Fibroblast of lung (primary cell): ENCODE data around the gene RBFOX1.

ENCODE experiments used
- EZH2 ChIP-seq: IDR thresholded peaks from 2 replicates; pipeline ENCODE4 v1.5.1; 2012; ENCODE audit warnings: low read length, control low read depth, mild to moderate bottlenecking; ENCODE audit errors: missing control alignments
- TF ChIP-seq, protein P1 (sequence below), 2 donors: IDR thresholded peaks in 1 of 2; conservative IDR thresholded peaks in 1 of 2; 1 replicate in 1 of 2; 2 replicates in 1 of 2; pipeline ENCODE4 v1.5.1; 2011 to 2012; ENCODE audit warnings: low read length in 2 of 2, control low read depth in 1 of 2, inconsistent platforms in 1 of 2, low read depth in 1 of 2, mild to moderate bottlenecking in 1 of 2

DNA sequence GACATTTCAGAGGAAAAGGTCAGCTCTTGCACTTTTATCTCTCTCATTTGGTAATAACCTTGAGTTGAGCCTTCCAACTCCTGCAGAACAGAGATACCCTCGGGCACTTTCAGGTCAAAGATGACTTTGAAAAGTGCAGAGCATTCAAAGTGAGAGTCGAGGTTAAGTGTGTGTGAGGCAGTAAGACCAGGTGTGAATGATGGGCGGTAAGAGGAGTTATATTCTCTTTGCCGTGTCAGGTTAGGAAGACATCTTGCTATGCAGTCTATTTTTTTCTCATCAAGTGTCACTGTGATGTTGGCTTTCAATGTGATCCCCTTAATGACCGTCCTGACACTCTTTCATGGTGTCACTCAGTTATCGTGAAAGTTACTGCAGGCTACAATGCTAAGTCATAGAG, 248.5 kb downstream of the RBFOX1 start:
- no peak for TF ChIP-seq EZH2
- TF ChIP-seq, protein P1, sequence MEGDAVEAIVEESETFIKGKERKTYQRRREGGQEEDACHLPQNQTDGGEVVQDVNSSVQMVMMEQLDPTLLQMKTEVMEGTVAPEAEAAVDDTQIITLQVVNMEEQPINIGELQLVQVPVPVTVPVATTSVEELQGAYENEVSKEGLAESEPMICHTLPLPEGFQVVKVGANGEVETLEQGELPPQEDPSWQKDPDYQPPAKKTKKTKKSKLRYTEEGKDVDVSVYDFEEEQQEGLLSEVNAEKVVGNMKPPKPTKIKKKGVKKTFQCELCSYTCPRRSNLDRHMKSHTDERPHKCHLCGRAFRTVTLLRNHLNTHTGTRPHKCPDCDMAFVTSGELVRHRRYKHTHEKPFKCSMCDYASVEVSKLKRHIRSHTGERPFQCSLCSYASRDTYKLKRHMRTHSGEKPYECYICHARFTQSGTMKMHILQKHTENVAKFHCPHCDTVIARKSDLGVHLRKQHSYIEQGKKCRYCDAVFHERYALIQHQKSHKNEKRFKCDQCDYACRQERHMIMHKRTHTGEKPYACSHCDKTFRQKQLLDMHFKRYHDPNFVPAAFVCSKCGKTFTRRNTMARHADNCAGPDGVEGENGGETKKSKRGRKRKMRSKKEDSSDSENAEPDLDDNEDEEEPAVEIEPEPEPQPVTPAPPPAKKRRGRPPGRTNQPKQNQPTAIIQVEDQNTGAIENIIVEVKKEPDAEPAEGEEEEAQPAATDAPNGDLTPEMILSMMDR (conservative IDR thresholded peaks at IDR 0.05 in 1 of 2, IDR thresholded peaks at IDR 0.05 in 1 of 2; ENCODE audit: low read depth in 1 of 2, low read length in 2 of 2) = no peak
